UCSD-AML1 (cell line): ENCODE data around the gene SHROOM4.

Experiments
- DNase-seq: peaks from one replicate; lab custom pipeline; 2025; ENCODE audit not compliant: unreplicated experiment; lab: John Stamatoyannopoulos, UW

Gene SHROOM4

GRCh38 chrX:50787099-50787498 is 26.9 kb downstream of the SHROOM4 start:
- DNase-seq, result no peak

GRCh38 chrX:50780144-50780543 is 33.9 kb downstream of the SHROOM4 start:
- DNase-seq, result no peak

- DNase-seq, result no peak
Measured at GRCh38 chrX:50779694-50780093, 34.3 kb downstream of the SHROOM4 start.

GRCh38 chrX:50778272-50778671 is 35.7 kb downstream of the SHROOM4 start:
- DNase-seq, result no peak

- no peak for DNase-seq
Measured at GRCh38 chrX:50776248-50776647, 37.7 kb downstream of the SHROOM4 start.

- no peak for DNase-seq
Measured at GRCh38 chrX:50771382-50771781, 42.6 kb downstream of the SHROOM4 start.

GRCh38 chrX:50770702-50771101 is 43.3 kb downstream of the SHROOM4 start:
- DNase-seq, result no peak

GRCh38 chrX:50769389-50770063 is 44.5 kb downstream of the SHROOM4 start:
- DNase-seq, result no peak

GRCh38 chrX:50768801-50769200 is 45.2 kb downstream of the SHROOM4 start:
- DNase-seq, result no peak

GRCh38 chrX:50765986-50766385 is 48.0 kb downstream of the SHROOM4 start:
- no peak for DNase-seq

- DNase-seq, result no peak
Measured at GRCh38 chrX:50762578-50762977, 51.4 kb downstream of the SHROOM4 start.

GRCh38 chrX:50756276-50756675 is 57.7 kb downstream of the SHROOM4 start:
- DNase-seq, result no peak

GRCh38 chrX:50751091-50751490 is 62.9 kb downstream of the SHROOM4 start:
- DNase-seq, result no peak

- no peak for DNase-seq
Measured at GRCh38 chrX:50747471-50747900, 66.5 kb downstream of the SHROOM4 start.

GRCh38 chrX:50736656-50737055 is 77.3 kb downstream of the SHROOM4 start:
- no peak for DNase-seq

GRCh38 chrX:50726296-50726695 is 87.7 kb downstream of the SHROOM4 start:
- DNase-seq, result no peak

GRCh38 chrX:50725310-50725709 is 88.7 kb downstream of the SHROOM4 start:
- no peak for DNase-seq

GRCh38 chrX:50723006-50723405 is 91.0 kb downstream of the SHROOM4 start:
- DNase-seq, result no peak

GRCh38 chrX:50721764-50722521 is 92.1 kb downstream of the SHROOM4 start:
- no peak for DNase-seq

GRCh38 chrX:50719614-50720013 is 94.4 kb downstream of the SHROOM4 start:
- DNase-seq, result no peak

GRCh38 chrX:50718776-50719175 is 95.2 kb downstream of the SHROOM4 start:
- DNase-seq, result no peak

GRCh38 chrX:50716706-50717105 is 97.3 kb downstream of the SHROOM4 start:
- DNase-seq, result no peak

- DNase-seq, result no peak
Measured at GRCh38 chrX:50712777-50713176, 101.2 kb downstream of the SHROOM4 start.
